ENCODE results near the gene YBX1.
A peak's percentile ranks its signal among the peaks of the same experiment; 100 is the strongest.
"Not testable (repeated sequence)": the region's sequence is repeated elsewhere in the genome, so short reads cannot be mapped to it uniquely, and the experiment has no call there.

The YBX1 gene

DNA sequence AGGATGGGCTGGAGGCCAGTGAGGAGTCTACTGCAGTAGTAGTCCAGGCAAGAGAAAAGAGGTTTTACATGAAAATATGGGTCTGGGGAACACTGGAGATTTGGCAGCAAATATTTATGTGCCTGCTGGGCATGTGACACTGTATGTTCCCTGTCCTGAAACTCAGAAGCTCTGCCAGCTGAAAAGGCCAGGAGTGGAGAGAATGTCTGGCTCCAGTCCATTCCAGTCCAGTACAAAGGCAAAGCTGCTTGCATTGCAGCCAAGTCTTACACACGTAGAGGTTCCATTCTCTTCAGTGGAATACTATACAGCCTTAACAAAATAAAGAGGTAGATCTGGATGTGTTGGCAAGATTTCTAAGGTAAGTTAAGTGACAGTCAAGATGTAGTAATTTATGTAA lies 7.5 kb upstream of the YBX1 start:
- WGBS, 2 experiments (ENCODE audit: insufficient coverage in 2 of 2) = no CpG with 5 or more reads among the region's 1 CpG
- Histone ChIP-seq H3K36me3 (ENCODE audit: control insufficient read depth, insufficient read depth, low read length) (peaks cover 59% of the 10 kb centered on the region), H3K4me1 (ENCODE audit: control insufficient read depth, insufficient read depth, low read length, poor library complexity, severe bottlenecking) (no peaks in the 10 kb centered on the region), H3K27ac (ENCODE audit: low read depth, low read length, severe bottlenecking) (no peak overlapping the region), H3K9me3 (ENCODE audit: control insufficient read depth, low read length) (no peaks in the 10 kb centered on the region), H3K4me3 (ENCODE audit: extremely low read depth, insufficient read depth, low read length, poor library complexity, severe bottlenecking) (no peak overlapping the region)

GRCh38 chr1:42675467-42675866 lies 6.8 kb upstream of the YBX1 start:
- no peak overlapping the region for H3K4me3 ChIP-seq (ENCODE audit: extremely low read depth, insufficient read depth, low read length, poor library complexity, severe bottlenecking)
- no peak overlapping the region for H3K27ac ChIP-seq (ENCODE audit: low read depth, low read length, severe bottlenecking)
- peaks cover 52% of the 10 kb centered on the region for H3K36me3 ChIP-seq (ENCODE audit: control insufficient read depth, insufficient read depth, low read length)
- no peaks in the 10 kb centered on the region for H3K4me1 ChIP-seq (ENCODE audit: control insufficient read depth, insufficient read depth, low read length, poor library complexity, severe bottlenecking)
- no peaks in the 10 kb centered on the region for H3K9me3 ChIP-seq (ENCODE audit: control insufficient read depth, low read length)
- WGBS, 2 experiments (ENCODE audit: insufficient coverage in 2 of 2) = 93 to 94% methylated on average over 3 of the region's 3 CpGs

DNA sequence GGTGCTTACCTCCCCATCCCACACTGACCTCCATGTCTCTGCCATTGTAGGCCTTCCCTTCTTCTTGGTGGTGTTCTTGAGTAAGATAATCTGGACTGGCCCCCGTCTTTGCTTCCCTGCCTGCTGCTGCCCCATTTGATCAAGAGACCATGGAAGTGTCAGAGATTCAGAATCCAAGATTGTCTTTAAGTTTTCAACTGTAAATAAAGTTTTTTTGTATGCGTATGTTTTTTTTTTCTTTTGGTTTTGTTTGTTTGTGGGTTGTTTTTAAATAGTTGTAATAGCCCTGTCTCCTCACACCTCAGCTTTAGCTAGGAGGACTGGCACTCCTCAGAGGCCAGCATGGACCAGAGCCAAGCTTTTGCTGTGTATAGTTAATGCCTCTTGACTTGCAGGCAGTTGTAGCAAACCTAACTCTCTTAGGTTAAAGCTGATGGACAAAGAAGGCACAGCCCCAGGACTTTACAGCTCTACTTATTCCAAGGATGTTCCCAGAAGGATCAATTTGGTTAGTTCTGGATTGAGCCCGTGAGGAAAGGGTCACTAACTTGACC lies 5.6 kb upstream of the YBX1 start:
- 88 to 93% methylated on average over 1 to 3 of the region's 3 CpGs for WGBS, 2 experiments (ENCODE audit: insufficient coverage in 2 of 2)
- H3K36me3 ChIP-seq (ENCODE audit: control insufficient read depth, insufficient read depth, low read length) = peaks cover 41% of the 10 kb centered on the region

DNA sequence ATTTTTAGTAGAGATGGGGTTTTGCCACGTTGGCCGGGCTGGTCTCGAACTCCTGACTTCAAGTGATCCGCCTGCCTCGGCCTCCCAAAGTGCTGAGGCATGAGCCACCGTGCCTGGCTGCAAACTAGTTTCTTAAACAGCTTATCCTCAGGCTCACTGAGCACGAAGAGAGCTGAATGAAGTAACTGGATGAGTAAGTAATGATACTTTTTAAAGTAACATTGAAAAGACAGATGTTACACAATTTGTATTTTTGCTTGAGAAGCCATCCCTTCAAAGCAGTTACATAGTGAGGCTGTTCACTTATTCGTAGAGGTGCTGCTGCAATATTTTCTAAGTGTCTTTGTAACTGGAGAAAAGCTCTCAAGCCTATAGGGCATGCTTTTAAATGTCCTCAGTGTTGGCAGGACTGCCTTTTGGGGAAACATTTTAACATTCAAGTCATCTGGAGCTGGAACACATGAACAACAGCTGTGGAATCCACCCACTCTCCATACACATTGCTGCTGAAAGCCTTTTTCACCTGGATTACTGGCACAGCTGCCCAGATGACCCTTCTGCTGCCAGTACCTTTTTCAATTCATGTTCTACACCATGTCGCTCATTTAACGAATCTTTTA lies 2.7 kb upstream of the YBX1 start:
- 88 to 98% methylated on average over 6 to 8 of the region's 10 CpGs for WGBS, 2 experiments (ENCODE audit: insufficient coverage in 2 of 2)
- Histone ChIP-seq H3K9me3 (ENCODE audit: control insufficient read depth, low read length) (no peaks in the 10 kb centered on the region), H3K4me3 (ENCODE audit: extremely low read depth, insufficient read depth, low read length, poor library complexity, severe bottlenecking) (no peak overlapping the region), H3K4me1 (ENCODE audit: control insufficient read depth, insufficient read depth, low read length, poor library complexity, severe bottlenecking) (peaks cover under 1% of the 10 kb centered on the region), H3K36me3 (ENCODE audit: control insufficient read depth, insufficient read depth, low read length) (peaks cover 31% of the 10 kb centered on the region), H3K27ac (ENCODE audit: low read depth, low read length, severe bottlenecking) (no peak overlapping the region)

More for the DNA sequence above, 5.6 kb upstream of the YBX1 start:
- Histone ChIP-seq H3K9me3 (ENCODE audit: control insufficient read depth, low read length) (no peaks in the 10 kb centered on the region), H3K4me3 (ENCODE audit: extremely low read depth, insufficient read depth, low read length, poor library complexity, severe bottlenecking) (no peak overlapping the region), H3K27ac (ENCODE audit: low read depth, low read length, severe bottlenecking) (no peak overlapping the region), H3K4me1 (ENCODE audit: control insufficient read depth, insufficient read depth, low read length, poor library complexity, severe bottlenecking) (no peaks in the 10 kb centered on the region)

DNA sequence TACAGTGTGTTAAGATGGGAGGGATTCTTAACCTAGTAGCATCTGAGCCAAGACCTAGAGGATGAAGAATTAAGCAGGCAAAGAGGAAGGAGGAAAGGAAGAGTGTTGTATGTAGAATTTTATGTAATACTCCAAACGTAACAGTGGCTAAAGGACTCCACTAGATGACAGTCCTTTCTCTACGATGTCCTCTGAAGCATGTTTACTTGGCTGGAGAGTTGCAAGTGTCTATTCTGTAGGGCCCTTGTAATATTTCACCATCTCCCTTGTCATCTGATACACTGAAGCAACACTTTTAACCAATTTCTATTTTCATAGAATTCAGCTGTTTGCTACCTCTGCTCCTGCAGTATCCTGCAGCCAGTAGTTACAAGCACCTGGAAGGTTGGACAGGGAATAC lies 2.2 kb upstream of the YBX1 start:
- Histone ChIP-seq H3K27ac (ENCODE audit: low read depth, low read length, severe bottlenecking) (no peak overlapping the region), H3K4me3 (ENCODE audit: extremely low read depth, insufficient read depth, low read length, poor library complexity, severe bottlenecking) (no peak overlapping the region), H3K36me3 (ENCODE audit: control insufficient read depth, insufficient read depth, low read length) (peaks cover 32% of the 10 kb centered on the region), H3K4me1 (ENCODE audit: control insufficient read depth, insufficient read depth, low read length, poor library complexity, severe bottlenecking) (peaks cover 6% of the 10 kb centered on the region), H3K9me3 (ENCODE audit: control insufficient read depth, low read length) (no peaks in the 10 kb centered on the region)
- 83 to 100% methylated on average over 1 to 2 of the region's 2 CpGs for WGBS, 2 experiments (ENCODE audit: insufficient coverage in 2 of 2)

- H3K4me3 ChIP-seq (ENCODE audit: extremely low read depth, insufficient read depth, low read length, poor library complexity, severe bottlenecking) = peak overlapping the region; percentile 77
- WGBS, 2 experiments (ENCODE audit: insufficient coverage in 2 of 2) = 8 to 12% methylated on average over 12 to 15 of the region's 18 CpGs
- H3K36me3 ChIP-seq (ENCODE audit: control insufficient read depth, insufficient read depth, low read length) = peaks cover 32% of the 10 kb centered on the region
- no peaks in the 10 kb centered on the region for H3K9me3 ChIP-seq (ENCODE audit: control insufficient read depth, low read length)
- H3K4me1 ChIP-seq (ENCODE audit: control insufficient read depth, insufficient read depth, low read length, poor library complexity, severe bottlenecking) = peaks cover 13% of the 10 kb centered on the region
- H3K27ac ChIP-seq (ENCODE audit: low read depth, low read length, severe bottlenecking) = peak overlapping the region; percentile 86
Observed at GRCh38 chr1:42680921-42681683, 1.1 kb upstream of the YBX1 start.

DNA sequence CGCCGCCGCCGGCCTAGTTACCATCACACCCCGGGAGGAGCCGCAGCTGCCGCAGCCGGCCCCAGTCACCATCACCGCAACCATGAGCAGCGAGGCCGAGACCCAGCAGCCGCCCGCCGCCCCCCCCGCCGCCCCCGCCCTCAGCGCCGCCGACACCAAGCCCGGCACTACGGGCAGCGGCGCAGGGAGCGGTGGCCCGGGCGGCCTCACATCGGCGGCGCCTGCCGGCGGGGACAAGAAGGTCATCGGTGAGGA lies 193 bp downstream of the YBX1 start:
- 0% methylated on average over 5 to 17 of the region's 33 CpGs for WGBS, 2 experiments (ENCODE audit: insufficient coverage in 2 of 2)
- not testable (repeated sequence) for H3K9me3 ChIP-seq (ENCODE audit: control insufficient read depth, low read length); H3K27ac ChIP-seq (ENCODE audit: low read depth, low read length, severe bottlenecking)
- H3K4me3 ChIP-seq (ENCODE audit: extremely low read depth, insufficient read depth, low read length, poor library complexity, severe bottlenecking) = peak overlapping the region; percentile 77
- H3K36me3 ChIP-seq (ENCODE audit: control insufficient read depth, insufficient read depth, low read length) = peaks cover 43% of the 10 kb centered on the region
- peaks cover 15% of the 10 kb centered on the region for H3K4me1 ChIP-seq (ENCODE audit: control insufficient read depth, insufficient read depth, low read length, poor library complexity, severe bottlenecking)

- H3K4me1 ChIP-seq (ENCODE audit: control insufficient read depth, insufficient read depth, low read length, poor library complexity, severe bottlenecking) = peaks cover 15% of the 10 kb centered on the region
- H3K36me3 ChIP-seq (ENCODE audit: control insufficient read depth, insufficient read depth, low read length) = peaks cover 49% of the 10 kb centered on the region
- 0% methylated on average over 37 to 56 of the region's 103 CpGs for WGBS, 2 experiments (ENCODE audit: insufficient coverage in 2 of 2)
- peak overlapping the region; percentile 77 for H3K4me3 ChIP-seq (ENCODE audit: extremely low read depth, insufficient read depth, low read length, poor library complexity, severe bottlenecking)
- peak overlapping the region; percentile 37 for H3K27ac ChIP-seq (ENCODE audit: low read depth, low read length, severe bottlenecking)
- H3K9me3 ChIP-seq (ENCODE audit: control insufficient read depth, low read length) = no peaks in the 10 kb centered on the region
Observed at GRCh38 chr1:42682739-42683531, 717 bp downstream of the YBX1 start.

- peaks cover 15% of the 10 kb centered on the region for H3K4me1 ChIP-seq (ENCODE audit: control insufficient read depth, insufficient read depth, low read length, poor library complexity, severe bottlenecking)
- 0 to 3% methylated on average over 1 to 5 of the region's 5 CpGs for WGBS, 2 experiments (ENCODE audit: insufficient coverage in 2 of 2)
- peaks cover 60% of the 10 kb centered on the region for H3K36me3 ChIP-seq (ENCODE audit: control insufficient read depth, insufficient read depth, low read length)
- peak overlapping the region; percentile 77 for H3K4me3 ChIP-seq (ENCODE audit: extremely low read depth, insufficient read depth, low read length, poor library complexity, severe bottlenecking)
- H3K27ac ChIP-seq (ENCODE audit: low read depth, low read length, severe bottlenecking) = no peak overlapping the region
- no peaks in the 10 kb centered on the region for H3K9me3 ChIP-seq (ENCODE audit: control insufficient read depth, low read length)
Observed at GRCh38 chr1:42684139-42684538, 1.9 kb downstream of the YBX1 start.

DNA sequence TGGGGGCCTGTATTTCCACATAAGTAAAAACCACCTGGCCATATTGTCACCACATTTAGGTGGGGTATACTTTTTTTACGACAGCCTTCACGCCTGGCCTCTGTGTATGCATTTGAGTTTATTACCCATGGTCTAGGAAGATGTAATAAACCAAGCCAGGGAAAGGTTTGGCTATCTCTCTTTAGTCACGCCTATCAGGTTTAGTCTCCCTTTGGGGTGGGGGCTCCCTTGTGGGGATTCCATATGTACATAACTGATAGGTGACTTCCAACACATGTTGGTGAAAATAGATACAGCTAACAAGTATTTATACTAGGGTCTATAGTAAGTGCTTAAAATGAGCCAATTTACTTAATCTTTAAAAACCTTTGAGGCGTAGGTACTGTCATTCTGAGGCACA lies 4.2 kb downstream of the YBX1 start:
- WGBS, 2 experiments (ENCODE audit: insufficient coverage in 2 of 2) = 100% methylated on average over 1 of the region's 4 CpGs
- Histone ChIP-seq H3K4me1 (ENCODE audit: control insufficient read depth, insufficient read depth, low read length, poor library complexity, severe bottlenecking) (peaks cover 15% of the 10 kb centered on the region), H3K9me3 (ENCODE audit: control insufficient read depth, low read length) (no peaks in the 10 kb centered on the region), H3K36me3 (ENCODE audit: control insufficient read depth, insufficient read depth, low read length) (peaks cover 72% of the 10 kb centered on the region), H3K27ac (ENCODE audit: low read depth, low read length, severe bottlenecking) (no peak overlapping the region), H3K4me3 (ENCODE audit: extremely low read depth, insufficient read depth, low read length, poor library complexity, severe bottlenecking) (no peak overlapping the region)

All from mesodermal cell (in vitro differentiated cells).